ENCODE results near the gene DOK7. TPM values are rescaled to one million over a fixed set of nuclear protein-coding genes. Genes with fewer than 3 reads are reported as not detected.

The DOK7 gene
- total and polyA plus RNA-seq, 2 donors (not counting 3 experiments of a cell fraction or from before 2014, with no cell fraction given) = not detected

GRCh38 chr4:3477750-3478430, 14.8 kb downstream of the DOK7 start:
- TF ChIP-seq EZH2 (IDR thresholded peaks at IDR 0.05; ENCODE audit: borderline replicate concordance, low read depth, low read length, severe bottlenecking) (no peak), MAX (IDR thresholded peaks at IDR 0.05; ENCODE audit: insufficient read depth, insufficient read length) (no peak), MYC (IDR thresholded peaks at IDR 0.05; ENCODE audit: low read depth, low read length) (no peak), POLR2AphosphoS5 (IDR thresholded peaks at IDR 0.05; ENCODE audit: insufficient read depth, low read depth, low read length) (no peak), JUN (IDR thresholded peaks at IDR 0.05; ENCODE audit: borderline replicate concordance, insufficient read depth, insufficient read length, low read depth) (no peak), GATA2 (IDR thresholded peaks at IDR 0.05; ENCODE audit: insufficient read depth, insufficient read length, low read depth, low read length) (no peak)
- POLR2A ChIA-PET = no interaction called here
- dilution Hi-C loops (cut with MboI; ENCODE audit: extremely low pct_ligation_motif_present, low sequenced_read_pairs) = no loop called here

More at GRCh38 chr4:3477750-3478430, 14.8 kb downstream of the DOK7 start:
- no peak for FAIRE-seq
- intact Hi-C loops (cut with micrococcal nuclease) = no loop called here
- Histone ChIP-seq H3K4me1 (ENCODE audit: control insufficient read depth, extremely low read depth, insufficient read depth, low read length) (no peaks in the 10 kb centered on the region), H4K20me1 (replicated peaks; ENCODE audit: control insufficient read depth, extremely low read depth, insufficient read depth, low read length) (no peaks in the 10 kb centered on the region), H3K27ac (ENCODE audit: insufficient read depth, low read depth, low read length) (no peak overlapping the region), H3K4me2 (ENCODE audit: insufficient read depth, low read length) (no peak overlapping the region), H3K36me3 (ENCODE audit: control insufficient read depth in 2 of 2, extremely low read depth in 1 of 2, insufficient read depth in 2 of 2, low read length in 2 of 2) (no peaks in the 10 kb centered on the region), H3K9me1 (replicated peaks; ENCODE audit: control insufficient read depth, extremely low read depth, insufficient read depth, low read length) (no peaks in the 10 kb centered on the region), H3K27me3 (ENCODE audit: control insufficient read depth in 2 of 2, insufficient read depth in 2 of 2, low read length in 2 of 2) (no peaks in the 10 kb centered on the region), H3K4me3 (replicated peaks in 1 of 3; ENCODE audit: insufficient read depth in 1 of 3, low read depth in 1 of 3, low read length in 3 of 3) (no peak overlapping the region), H3K9ac (replicated peaks; ENCODE audit: extremely low read depth, insufficient read depth, low read length) (no peak overlapping the region), H3K79me2 (ENCODE audit: control insufficient read depth, insufficient read depth, low read length) (no peaks in the 10 kb centered on the region), H2AFZ (ENCODE audit: low read depth, low read length) (no peak overlapping the region), H3K9me3 (replicated peaks; ENCODE audit: control insufficient read depth, insufficient read depth, low read length) (no peaks in the 10 kb centered on the region)
- no TSS peak for BruUV-seq (replicated peaks)
- no peak for DNase-seq (ENCODE audit: low read depth, low spot score)
- CTCF ChIA-PET = interaction anchor here (1.3 to 4.8 kb wide), 4 partner anchors 14 to 333 kb away, joined by 3 to 69 read pairs (median 6); no protein-coding TSS in a partner anchor

All from endothelial cell of umbilical vein (primary cell).